Gastroesophageal sphincter (tissue), 4 donors: ENCODE results near the gene XRCC4. TPM values are rescaled to one million over a fixed set of nuclear protein-coding genes. Genes with fewer than 3 reads are reported as not detected.

ENCODE experiments used
- ATAC-seq: fragments of 150-250 bp; one replicate; pipeline ENCODE4 v1.9.1; 2016; ENCODE audit warnings: mild to moderate bottlenecking, moderate library complexity
- H3K27ac ChIP-seq, 4 donors: fragments of 200-600 bp; sonication (generic) in 3 of 4; 1 replicate in 3 of 4; 2 replicates in 1 of 4; pipeline ENCODE4 v1.5.1; 2016 to 2019
- H3K27me3 ChIP-seq: fragments of 200-600 bp; sonication (generic); one replicate; pipeline ENCODE4 v1.5.1; 2019
- H3K36me3 ChIP-seq, 2 donors: fragments of 200-600 bp; sonication (generic); one replicate each; pipeline ENCODE4 v1.5.1; 2019; ENCODE audit warnings: control low read depth in 1 of 2
- H3K4me1 ChIP-seq, 3 donors: fragments of 200-600 bp; sonication (generic); 1 replicate in 2 of 3; 2 replicates in 1 of 3; pipeline ENCODE4 v1.5.1; 2016 to 2019; ENCODE audit warnings: control low read depth in 2 of 3
- H3K4me3 ChIP-seq, 2 donors: fragments of 200-600 bp; sonication (generic); one replicate each; pipeline ENCODE4 v1.5.1; 2019; ENCODE audit warnings: mild to moderate bottlenecking in 1 of 2, moderate library complexity in 1 of 2
- H3K9me3 ChIP-seq, 3 donors: fragments of 200-600 bp; sonication (generic); one replicate each; pipeline ENCODE4 v1.5.1; 2017 to 2019; ENCODE audit warnings: control low read depth in 2 of 3
- CTCF ChIP-seq, 4 experiments: fragments of 200-600 bp in 2 of 4; fragments of 450-650 bp in 2 of 4; sonication (generic) in 1 of 4; IDR thresholded peaks; one replicate each; pipeline ENCODE4 v1.5.1; 2017 to 2019; ENCODE audit warnings: antibody characterized with exemption in 4 of 4, mild to moderate bottlenecking in 2 of 4, moderate library complexity in 2 of 4
- EP300 ChIP-seq: sonication (generic); formaldehyde crosslinking; IDR thresholded peaks from one replicate; pipeline ENCODE4 v1.6.1; 2017; ENCODE audit warnings: antibody characterized with exemption, mild to moderate bottlenecking
- POLR2A ChIP-seq, 2 donors: fragments of 450-650 bp; IDR thresholded peaks; one replicate each; pipeline ENCODE4 v1.6.1; 2017; ENCODE audit warnings: antibody characterized with exemption in 2 of 2, mild to moderate bottlenecking in 2 of 2, moderate library complexity in 1 of 2
- POLR2AphosphoS5 ChIP-seq: sonication (generic); formaldehyde crosslinking; IDR thresholded peaks from one replicate; pipeline ENCODE4 v1.6.1; 2017; ENCODE audit warnings: antibody characterized with exemption
- WGBS, 2 donors: methylation state at CpG; one replicate each; pipeline ENCODE4 v1.1.5; 2018; ENCODE audit warnings: low coverage in 1 of 2; 5-methylcytosine and 5-hydroxymethylcytosine counted together
- total RNA-seq, 4 donors: library from RNA; depleted of rRNA; stranded (reverse); fragments of >200 nt; gene quantifications; one replicate each; pipeline ENCODE4 v1.1.0, GENCODE V29; 2016

Gene XRCC4
- total RNA-seq, 4 donors from 2014 or later, result 3.7 to 9.3 (median 5.4) TPM

- 70 to 89% methylated on average over 3 of the region's 3 CpGs for WGBS, 2 donors
- Histone ChIP-seq H3K27me3 (no peaks in the 10 kb centered on the region), H3K9me3 (no peaks in the 10 kb centered on the region), H3K4me1 (peaks cover 0 to 7% (median 0%) of the 10 kb centered on the region in 3 donors), H3K4me3 (no peak overlapping the region), H3K36me3 (no peaks in the 10 kb centered on the region), H3K27ac (no peak overlapping the region)
- TF ChIP-seq EP300 (no peak), POLR2AphosphoS5 (no peak), CTCF (IDR thresholded peaks at IDR 0.05) (no peak), POLR2A (IDR thresholded peaks at IDR 0.05) (no peak)
- no peak for ATAC-seq
These were observed 264.5 kb downstream of the XRCC4 start for GRCh38 chr5:83341815-83342334.

GRCh38 chr5:83342465-83342864 lies 265.1 kb downstream of the XRCC4 start:
- peaks cover 0 to 7% (median 0%) of the 10 kb centered on the region in 3 donors for H3K4me1 ChIP-seq
- no peak overlapping the region for H3K4me3 ChIP-seq
- no peaks in the 10 kb centered on the region for H3K36me3 ChIP-seq
- H3K27ac ChIP-seq, result no peak overlapping the region
- H3K27me3 ChIP-seq, result no peaks in the 10 kb centered on the region
- TF ChIP-seq POLR2A (IDR thresholded peaks at IDR 0.05) (no peak), EP300 (no peak)
- no peak for ATAC-seq
- WGBS, 2 donors, result 49 to 76% methylated on average over 2 of the region's 2 CpGs
- no peaks in the 10 kb centered on the region for H3K9me3 ChIP-seq

GRCh38 chr5:83343299-83343698 lies 266.0 kb downstream of the XRCC4 start:
- no peaks in the 10 kb centered on the region for H3K27me3 ChIP-seq
- no peak for TF ChIP-seq POLR2A (IDR thresholded peaks at IDR 0.05)
- no peak for TF ChIP-seq CTCF (IDR thresholded peaks at IDR 0.05)
- TF ChIP-seq POLR2AphosphoS5, result no peak
- no peak for TF ChIP-seq EP300
- peaks cover 0 to 7% (median 0%) of the 10 kb centered on the region in 3 donors for H3K4me1 ChIP-seq
- no peak for ATAC-seq
- H3K36me3 ChIP-seq, result no peaks in the 10 kb centered on the region
- WGBS, 2 donors, result 18 to 31% methylated on average over 2 of the region's 2 CpGs
- H3K4me3 ChIP-seq, result no peak overlapping the region
- H3K27ac ChIP-seq, result peak overlapping the region in 1 of 4 donors; percentile 15
- H3K9me3 ChIP-seq, result peaks cover 0 to 6% (median 0%) of the 10 kb centered on the region in 3 donors

- Histone ChIP-seq H3K4me3 (no peak overlapping the region), H3K36me3 (no peaks in the 10 kb centered on the region), H3K27me3 (no peaks in the 10 kb centered on the region), H3K4me1 (peaks cover 0 to 7% (median 0%) of the 10 kb centered on the region in 3 donors), H3K9me3 (peaks cover 0 to 9% (median 0%) of the 10 kb centered on the region in 3 donors), H3K27ac (no peak overlapping the region)
- TF ChIP-seq POLR2A (IDR thresholded peaks at IDR 0.05), result no peak
- TF ChIP-seq POLR2AphosphoS5, result no peak
- TF ChIP-seq CTCF (IDR thresholded peaks at IDR 0.05), result no peak
- no peak for TF ChIP-seq EP300
- 90 to 91% methylated on average over 6 of the region's 6 CpGs for WGBS, 2 donors
- ATAC-seq, result no peak
These were observed 268.1 kb downstream of the XRCC4 start for GRCh38 chr5:83345423-83345822.

- peaks cover 0 to 9% (median 0%) of the 10 kb centered on the region in 3 donors for H3K9me3 ChIP-seq
- no peak overlapping the region for H3K27ac ChIP-seq
- H3K4me3 ChIP-seq, result no peak overlapping the region
- no peak for TF ChIP-seq EP300
- no peak for TF ChIP-seq CTCF (IDR thresholded peaks at IDR 0.05)
- no peak for TF ChIP-seq POLR2A (IDR thresholded peaks at IDR 0.05)
- TF ChIP-seq POLR2AphosphoS5, result no peak
- no peaks in the 10 kb centered on the region for H3K36me3 ChIP-seq
- peaks cover 0 to 4% (median 0%) of the 10 kb centered on the region in 3 donors for H3K4me1 ChIP-seq
- no peak for ATAC-seq
- WGBS, 2 donors, result 92 to 100% methylated on average over 1 of the region's 2 CpGs
- H3K27me3 ChIP-seq, result no peaks in the 10 kb centered on the region
These were observed 271.0 kb downstream of the XRCC4 start for GRCh38 chr5:83348281-83348780.
